DMS 273 (cell line): ENCODE results near the gene B4GALNT2.
"Not testable (repeated sequence)": the region's sequence is repeated elsewhere in the genome, so short reads cannot be mapped to it uniquely, and the experiment has no call there.

Source experiments
- DNase-seq: peaks from one replicate; lab custom pipeline; 2025; ENCODE audit not compliant: unreplicated experiment; lab: John Stamatoyannopoulos, UW

Gene B4GALNT2

GRCh38 chr17:49120166-49120565, 12.4 kb upstream of the B4GALNT2 start:
- DNase-seq: no peak

DNA sequence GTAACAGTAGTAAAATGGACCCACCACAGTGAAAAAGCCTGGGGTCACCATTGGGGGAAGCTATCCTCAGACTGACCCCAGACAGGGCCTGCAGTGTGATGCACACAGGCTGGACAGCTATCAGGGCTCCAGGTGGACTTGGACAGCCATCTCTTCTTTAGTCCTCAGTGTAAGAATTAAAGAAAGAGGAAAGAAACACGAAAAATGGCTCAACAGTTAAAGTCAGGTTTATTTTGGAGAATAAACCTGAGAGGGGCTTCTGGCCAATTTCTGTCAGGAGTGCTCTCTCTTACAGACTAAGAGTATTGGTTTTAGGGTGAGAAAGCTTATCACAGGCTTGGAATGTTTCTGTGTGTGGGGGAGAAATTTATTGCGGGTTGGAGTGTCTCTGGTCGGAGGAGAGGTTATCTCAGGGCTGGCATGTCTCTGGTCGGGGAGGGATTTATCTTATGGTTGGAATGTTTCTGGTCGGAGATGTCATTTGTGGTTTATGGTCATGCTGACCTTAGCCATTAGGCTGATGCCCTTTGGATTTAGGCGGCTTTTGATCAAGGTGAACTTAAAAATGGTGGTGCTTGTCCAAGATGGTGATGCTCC, 10.8 kb upstream of the B4GALNT2 start:
- no peak for DNase-seq

DNA sequence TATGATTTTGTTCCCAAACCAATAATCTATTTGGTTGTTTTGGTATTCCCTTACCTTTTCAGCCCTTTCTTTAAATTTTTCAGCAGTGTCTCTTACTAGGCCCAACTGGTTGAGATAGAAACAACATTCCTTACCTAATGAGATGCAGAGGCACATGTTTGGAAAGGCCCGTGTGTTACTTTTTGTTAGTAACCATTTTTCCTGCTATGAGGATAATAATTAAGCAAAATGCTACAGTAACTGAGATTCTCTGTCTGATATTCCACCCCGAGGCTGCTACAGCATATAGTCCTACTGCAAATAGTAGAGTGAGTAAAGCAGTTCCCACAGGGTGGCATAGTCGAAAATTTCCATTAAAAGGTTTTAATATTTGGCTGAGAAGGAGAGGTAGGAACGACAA, 10.0 kb upstream of the B4GALNT2 start:
- DNase-seq: no peak

- DNase-seq: no peak
These were observed 9.5 kb upstream of the B4GALNT2 start for GRCh38 chr17:49123061-49123460.

DNA sequence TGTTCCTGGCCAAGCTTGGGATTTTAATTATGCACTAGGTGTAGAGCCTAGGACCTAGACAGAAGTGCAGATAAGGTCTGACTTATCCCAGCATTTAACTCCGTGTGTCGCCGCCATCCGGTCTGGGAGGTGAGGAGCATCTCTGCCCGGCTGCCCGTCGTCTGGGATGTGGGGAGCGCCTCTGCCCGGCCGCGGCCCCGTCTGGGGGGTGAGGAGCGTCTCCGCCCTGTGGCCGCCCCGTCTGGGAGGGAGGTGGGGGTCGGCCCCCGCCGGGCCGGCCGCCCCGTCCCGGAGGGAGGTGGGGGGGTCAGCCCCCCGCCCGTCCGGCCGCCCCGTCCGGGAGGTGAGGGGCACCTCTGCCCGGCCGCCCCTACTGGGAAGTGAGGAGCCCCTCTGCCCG, 7.1 kb upstream of the B4GALNT2 start:
- DNase-seq: no peak

GRCh38 chr17:49126183-49126859, 6.2 kb upstream of the B4GALNT2 start:
- DNase-seq: not testable (repeated sequence)

- DNase-seq: not testable (repeated sequence)
These were observed 3.1 kb upstream of the B4GALNT2 start for GRCh38 chr17:49129359-49129950.

DNA sequence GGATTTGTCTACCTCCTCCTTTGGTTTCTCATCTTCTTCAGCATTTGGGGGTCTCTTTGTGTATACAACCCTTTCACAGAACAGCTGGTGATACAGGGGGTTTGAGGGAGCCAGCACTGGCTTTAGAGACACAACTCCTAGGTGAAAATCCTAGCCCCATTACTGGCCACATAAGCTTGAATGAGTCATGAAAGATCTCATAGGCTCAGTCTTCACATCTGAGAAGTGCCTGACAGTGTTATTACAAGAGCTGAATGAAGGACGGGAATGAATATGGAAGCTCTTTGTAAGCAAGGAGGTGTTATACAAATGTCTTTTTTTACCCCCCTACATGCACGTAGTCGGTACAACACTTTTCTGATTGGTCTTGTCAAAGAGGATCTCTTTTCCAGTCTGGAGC, 1.7 kb upstream of the B4GALNT2 start:
- DNase-seq: peak; percentile 7

GRCh38 chr17:49132317-49132698, 261 bp upstream of the B4GALNT2 start:
- DNase-seq: peak; percentile 37

GRCh38 chr17:49136335-49136734, 3.8 kb downstream of the B4GALNT2 start:
- no peak for DNase-seq

GRCh38 chr17:49145654-49146053, 13.1 kb downstream of the B4GALNT2 start:
- DNase-seq: not testable (repeated sequence)

DNA sequence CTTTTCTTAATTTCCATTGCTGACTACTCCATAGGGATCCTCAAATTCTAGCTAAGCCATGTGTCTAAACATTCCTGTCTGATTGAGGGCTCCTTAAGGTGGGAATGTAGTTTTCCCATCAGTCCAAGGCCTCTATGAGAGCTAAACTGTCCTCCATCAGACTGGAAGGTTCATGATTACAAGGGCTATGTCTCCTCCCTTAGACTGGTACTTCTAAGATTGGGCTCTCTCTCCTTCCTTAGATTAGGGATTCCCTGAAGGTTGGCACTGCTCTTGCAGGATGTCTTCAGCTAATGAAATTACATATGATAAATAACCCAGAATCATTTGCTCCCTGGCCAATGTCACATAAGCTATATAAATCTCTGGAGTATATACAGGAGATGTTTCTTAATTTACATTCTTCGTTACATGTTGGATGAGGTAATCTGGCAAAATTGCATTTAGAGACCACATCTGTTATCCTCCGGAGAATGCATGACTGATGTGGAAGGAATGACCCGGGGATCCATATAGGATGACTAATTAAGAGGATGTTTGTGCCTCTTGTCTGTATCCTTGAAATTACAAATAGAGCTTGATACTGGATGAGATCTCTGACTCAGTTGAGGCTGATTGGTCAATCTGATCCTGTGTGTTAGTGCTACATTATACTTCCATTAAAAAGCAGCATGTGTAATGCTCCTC, 14.2 kb downstream of the B4GALNT2 start:
- peak; percentile 11 for DNase-seq

DNA sequence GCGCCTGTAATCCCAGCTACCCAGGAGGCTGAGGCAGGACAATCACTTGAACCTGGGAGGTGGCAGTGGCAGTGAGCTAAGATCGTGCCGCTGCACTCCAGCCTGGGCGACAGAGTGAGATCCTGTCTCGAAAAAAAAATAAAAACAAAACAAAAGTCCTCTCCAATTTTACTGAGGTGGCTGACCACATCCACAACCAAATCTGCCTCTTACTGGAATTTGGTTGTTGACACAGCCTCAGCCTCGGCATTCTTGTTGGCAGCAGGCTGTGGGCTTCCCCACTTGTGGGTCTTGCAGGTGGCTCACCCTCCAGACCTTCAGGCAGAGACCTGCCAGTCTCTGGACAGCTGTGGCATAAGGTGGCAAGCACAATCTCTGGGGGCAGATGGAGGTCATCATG, 15.6 kb downstream of the B4GALNT2 start:
- DNase-seq: no peak

- DNase-seq: no peak
These were observed 19.4 kb downstream of the B4GALNT2 start for GRCh38 chr17:49151996-49152395.

GRCh38 chr17:49156256-49156655, 23.7 kb downstream of the B4GALNT2 start:
- DNase-seq: no peak

GRCh38 chr17:49157784-49158183, 25.2 kb downstream of the B4GALNT2 start:
- no peak for DNase-seq

- DNase-seq: peak; percentile 24
These were observed 30.3 kb downstream of the B4GALNT2 start for GRCh38 chr17:49162866-49163265.

GRCh38 chr17:49165143-49165542, 32.6 kb downstream of the B4GALNT2 start:
- no peak for DNase-seq

GRCh38 chr17:49168706-49169105, 36.1 kb downstream of the B4GALNT2 start:
- no peak for DNase-seq

GRCh38 chr17:49170216-49170615, 37.6 kb downstream of the B4GALNT2 start:
- no peak for DNase-seq

DNA sequence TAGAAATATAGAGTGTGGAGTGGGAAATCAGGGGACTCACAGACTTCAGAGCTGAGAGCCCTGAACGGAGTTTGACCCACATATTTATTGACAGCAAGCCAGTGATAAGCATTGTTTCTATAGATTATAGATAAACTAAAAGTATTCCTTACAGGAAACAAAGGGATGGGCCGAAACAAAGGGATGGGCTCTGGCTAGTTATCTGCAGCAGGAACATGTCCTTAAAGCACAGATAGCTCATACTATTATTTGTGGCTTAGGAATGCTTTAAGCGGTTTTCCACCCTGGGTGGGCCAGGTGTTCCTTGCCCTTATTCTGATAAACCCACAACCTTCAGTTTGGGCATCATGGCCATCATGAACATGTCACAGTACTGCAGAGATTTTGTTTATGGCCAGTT, 38.1 kb downstream of the B4GALNT2 start:
- DNase-seq: not testable (repeated sequence)

DNA sequence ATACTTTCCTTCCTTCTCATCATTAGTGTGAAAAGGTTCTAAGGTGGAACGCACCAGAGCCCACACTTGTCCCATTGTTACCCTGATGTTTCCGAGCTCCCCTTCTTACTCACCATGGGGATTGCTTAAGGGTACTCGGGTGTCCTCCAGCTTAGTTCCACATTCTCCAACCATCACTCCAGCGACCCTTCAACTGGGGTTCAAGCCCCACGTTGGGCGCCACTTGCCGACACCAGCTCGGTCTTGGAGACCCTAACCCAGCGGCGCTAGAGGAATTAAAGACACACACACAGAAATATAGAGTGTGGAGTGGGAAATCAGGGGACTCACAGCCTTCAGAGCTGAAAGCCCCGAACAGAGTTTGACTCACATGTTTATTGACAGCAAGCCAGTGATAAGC, 43.4 kb downstream of the B4GALNT2 start:
- DNase-seq: not testable (repeated sequence)
